OCI-LY3 (cell line): ENCODE measurements around the gene FANCF.

ENCODE experiments used
- H2AFZ ChIP-seq: fragments of 200-600, 300-600 bp; shearing (Covaris generic); 2 replicates; pipeline ENCODE4 v1.6.0; 2014; ENCODE audit warnings: antibody characterized with exemption, low read depth, low read length
- H3K27ac ChIP-seq: fragments of 200-600, 300-600 bp; sonication (generic); 2 replicates; pipeline ENCODE4 v1.5.1; 2014; ENCODE audit warnings: mild to moderate bottlenecking, low read length, moderate library complexity, mixed read lengths
- H3K27me3 ChIP-seq: fragments of 200-600, 300-600 bp; sonication (generic); 2 replicates; pipeline ENCODE4 v1.6.1; 2014; ENCODE audit warnings: low read depth, low read length, mixed read lengths
- H3K36me3 ChIP-seq: fragments of 200-600, 300-600 bp; sonication (generic); replicated peaks from 2 replicates; pipeline ENCODE3; 2014; ENCODE audit warnings: low read depth, low read length, mixed read lengths
- H3K4me1 ChIP-seq: fragments of 300-600, 200-600 bp; sonication (generic); 2 replicates; pipeline ENCODE4 v1.6.1; 2014; ENCODE audit warnings: low read length, mixed read lengths
- H3K4me2 ChIP-seq: fragments of 200-600, 300-600 bp; sonication (generic); 2 replicates; pipeline ENCODE4 v1.6.1; 2014; ENCODE audit warnings: low read length, mixed read lengths
- H3K4me3 ChIP-seq: fragments of 300-600, 200-600 bp; sonication (generic); 2 replicates; pipeline ENCODE4 v1.5.1; 2014; ENCODE audit warnings: antibody characterized with exemption, mild to moderate bottlenecking, low read length, moderate library complexity
- H3K79me2 ChIP-seq: fragments of 300-600, 200-600 bp; shearing (Covaris generic); 2 replicates; pipeline ENCODE4 v1.6.1; 2014; ENCODE audit warnings: mild to moderate bottlenecking, low read length, mixed read lengths
- H3K9ac ChIP-seq: fragments of 300-600, 200-600 bp; shearing (Covaris generic); 2 replicates; pipeline ENCODE4 v1.6.0; 2014; ENCODE audit warnings: mild to moderate bottlenecking, low read length, moderate library complexity
- H3K9me3 ChIP-seq: fragments of 200-600, 300-600 bp; shearing (Covaris generic); 2 replicates; pipeline ENCODE4 v1.6.1; 2014; ENCODE audit warnings: low read length, mixed read lengths; ENCODE audit not compliant: insufficient read depth
- H4K20me1 ChIP-seq: fragments of 200-600, 300-600 bp; sonication (generic); 2 replicates; pipeline ENCODE4 v1.6.1; 2016; ENCODE audit warnings: low read length, mixed read lengths; ENCODE audit not compliant: insufficient read depth
- CTCF ChIP-seq: fragments of 200-600, 300-600 bp; sonication (generic); IDR thresholded peaks from 2 replicates; pipeline ENCODE4 v1.5.1; 2014; ENCODE audit warnings: antibody characterized with exemption, low read length, low read depth
- EZH2phosphoT487 ChIP-seq: fragments of 200-600 bp; shearing (Covaris generic); IDR thresholded peaks from 2 replicates; pipeline ENCODE4 v1.6.1; 2018; ENCODE audit warnings: antibody characterized with exemption, mixed run types, low read depth

The FANCF gene

GRCh38 chr11:22597062-22597461 is 28.6 kb downstream of the FANCF start:
- Histone ChIP-seq H3K4me1 (no peaks in the 10 kb centered on the region), H3K9me3 (no peaks in the 10 kb centered on the region), H3K27ac (no peak overlapping the region), H2AFZ (no peak overlapping the region), H3K4me3 (no peak overlapping the region), H3K79me2 (no peaks in the 10 kb centered on the region), H3K36me3 (no peaks in the 10 kb centered on the region), H4K20me1 (no peaks in the 10 kb centered on the region), H3K9ac (no peak overlapping the region), H3K4me2 (no peak overlapping the region), H3K27me3 (no peaks in the 10 kb centered on the region)
- TF ChIP-seq CTCF (no peak), EZH2phosphoT487 (no peak)

DNA sequence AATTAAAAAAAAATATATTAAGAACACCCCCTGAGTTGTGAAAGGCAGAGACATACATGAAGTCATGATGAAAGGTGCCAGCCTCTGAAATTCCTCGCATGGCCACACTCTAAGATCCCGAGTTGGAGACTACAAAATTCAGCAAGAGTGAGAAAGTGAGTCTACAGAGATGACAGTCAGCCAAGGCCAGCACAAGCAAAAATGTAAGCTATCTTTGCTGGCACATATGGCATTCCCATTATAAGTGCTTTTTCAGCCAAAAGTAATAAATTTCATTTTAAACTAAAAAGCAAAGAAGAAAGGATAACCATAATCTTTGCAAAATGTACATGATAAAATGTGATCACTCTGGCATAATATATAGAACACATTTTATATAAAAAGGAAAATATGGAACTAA is 40.6 kb downstream of the FANCF start:
- no peak overlapping the region for H3K27ac ChIP-seq
- no peaks in the 10 kb centered on the region for H3K79me2 ChIP-seq
- no peaks in the 10 kb centered on the region for H3K27me3 ChIP-seq
- H3K4me2 ChIP-seq: no peak overlapping the region
- H3K36me3 ChIP-seq: no peaks in the 10 kb centered on the region
- H3K9me3 ChIP-seq: no peaks in the 10 kb centered on the region
- H3K4me1 ChIP-seq: no peaks in the 10 kb centered on the region
- no peaks in the 10 kb centered on the region for H4K20me1 ChIP-seq
- no peak overlapping the region for H3K9ac ChIP-seq
- no peak overlapping the region for H3K4me3 ChIP-seq
- H2AFZ ChIP-seq: no peak overlapping the region
- TF ChIP-seq EZH2phosphoT487: no peak
- TF ChIP-seq CTCF: no peak

GRCh38 chr11:22583963-22584492 is 41.6 kb downstream of the FANCF start:
- Histone ChIP-seq H3K27ac (no peak overlapping the region), H3K4me3 (no peak overlapping the region), H2AFZ (no peak overlapping the region), H4K20me1 (no peaks in the 10 kb centered on the region), H3K4me1 (no peaks in the 10 kb centered on the region), H3K9ac (no peak overlapping the region), H3K9me3 (no peaks in the 10 kb centered on the region), H3K27me3 (no peaks in the 10 kb centered on the region), H3K36me3 (no peaks in the 10 kb centered on the region), H3K4me2 (no peak overlapping the region), H3K79me2 (no peaks in the 10 kb centered on the region)
- TF ChIP-seq EZH2phosphoT487 (no peak), CTCF (no peak)

DNA sequence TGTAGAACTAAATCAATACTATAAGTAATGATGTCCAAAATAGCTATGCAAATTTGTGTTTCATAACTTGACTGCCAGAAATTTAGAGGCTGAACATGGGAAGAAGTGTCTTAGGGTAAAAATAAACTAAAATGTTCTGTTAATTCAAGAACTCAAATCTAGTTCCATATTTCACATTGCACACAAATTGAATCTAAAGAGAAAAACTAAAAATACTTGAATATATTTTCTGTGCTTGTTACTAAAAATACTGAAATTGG is 43.5 kb downstream of the FANCF start:
- no peak overlapping the region for H3K4me2 ChIP-seq
- H3K27me3 ChIP-seq: no peaks in the 10 kb centered on the region
- TF ChIP-seq CTCF: no peak
- TF ChIP-seq EZH2phosphoT487: no peak
- no peaks in the 10 kb centered on the region for H4K20me1 ChIP-seq
- H3K36me3 ChIP-seq: no peaks in the 10 kb centered on the region
- H3K4me1 ChIP-seq: no peaks in the 10 kb centered on the region
- no peak overlapping the region for H3K27ac ChIP-seq
- no peaks in the 10 kb centered on the region for H3K79me2 ChIP-seq
- no peak overlapping the region for H3K4me3 ChIP-seq
- no peak overlapping the region for H2AFZ ChIP-seq
- H3K9me3 ChIP-seq: no peaks in the 10 kb centered on the region
- no peak overlapping the region for H3K9ac ChIP-seq
